Spinal cord (tissue), 10 donors: ENCODE measurements around the gene KIAA1958. TPM values are rescaled to one million over a fixed set of nuclear protein-coding genes. Genes with fewer than 3 reads are reported as not detected.

ENCODE experiments used
- DNase-seq, 6 donors: peaks; one replicate each; pipeline versions ENCODE4 v3.0.0 to v3.0.0-alpha.2; 2013 to 2015; ENCODE audit warnings: low spot score in 6 of 6, low read depth in 4 of 6
- H3K27ac ChIP-seq: one replicate; pipeline ENCODE4 v1.5.1; 2013; ENCODE audit warnings: low read depth, low read length, control low read depth
- H3K27me3 ChIP-seq: one replicate; pipeline ENCODE4 v1.6.1; 2013; ENCODE audit warnings: low read length; ENCODE audit not compliant: control insufficient read depth, insufficient read depth
- H3K36me3 ChIP-seq: one replicate; pipeline ENCODE4 v1.6.1; 2013; ENCODE audit warnings: low read length; ENCODE audit not compliant: control insufficient read depth, insufficient read depth
- H3K4me1 ChIP-seq: one replicate; pipeline ENCODE4 v1.6.1; 2013; ENCODE audit warnings: low read length; ENCODE audit not compliant: control insufficient read depth, insufficient read depth
- H3K4me3 ChIP-seq: one replicate; pipeline ENCODE4 v1.5.1; 2013; ENCODE audit warnings: low read depth, low read length, control low read depth
- H3K9me3 ChIP-seq: one replicate; pipeline ENCODE4 v1.6.1; 2013; ENCODE audit warnings: low read length; ENCODE audit not compliant: control insufficient read depth, insufficient read depth
- WGBS: methylation state at CpG from one replicate; pipeline ENCODE4 v1.1.5; 2013; ENCODE audit warnings: missing lambda C conversion rate; ENCODE audit not compliant: insufficient coverage; 5-methylcytosine and 5-hydroxymethylcytosine counted together
- polyA plus RNA-seq, 2 donors: library from polyadenylated mRNA; unstranded; fragments of 120-200 nt; gene quantifications; one replicate each; pipeline ENCODE4 v1.2.1, GENCODE V29; 2013; ENCODE audit not compliant: insufficient read length in 2 of 2
- total RNA-seq, 2 donors: library from RNA; depleted of rRNA in 1 of 2; stranded (reverse); fragments of 120-200 nt in 1 of 2; fragments of >200 nt in 1 of 2; gene quantifications; one replicate each; pipeline versions ENCODE4 v1.2.3 to v1.2.4, GENCODE V29; 2013 to 2014
- donor health status: healthy.

Gene KIAA1958
- total and polyA plus RNA-seq, 4 donors, result 11.0 to 16.9 (median 15.0) TPM

GRCh38 chr9:112694706-112695555, 208.3 kb downstream of the KIAA1958 start:
- peaks cover 8% of the 10 kb centered on the region for H3K36me3 ChIP-seq
- no peak overlapping the region for H3K4me3 ChIP-seq
- 100% methylated on average over 1 of the region's 4 CpGs for WGBS
- DNase-seq, result no peak
- no peak overlapping the region for H3K27ac ChIP-seq
- no peaks in the 10 kb centered on the region for H3K4me1 ChIP-seq
- no peaks in the 10 kb centered on the region for H3K27me3 ChIP-seq
- H3K9me3 ChIP-seq, result no peaks in the 10 kb centered on the region

DNA sequence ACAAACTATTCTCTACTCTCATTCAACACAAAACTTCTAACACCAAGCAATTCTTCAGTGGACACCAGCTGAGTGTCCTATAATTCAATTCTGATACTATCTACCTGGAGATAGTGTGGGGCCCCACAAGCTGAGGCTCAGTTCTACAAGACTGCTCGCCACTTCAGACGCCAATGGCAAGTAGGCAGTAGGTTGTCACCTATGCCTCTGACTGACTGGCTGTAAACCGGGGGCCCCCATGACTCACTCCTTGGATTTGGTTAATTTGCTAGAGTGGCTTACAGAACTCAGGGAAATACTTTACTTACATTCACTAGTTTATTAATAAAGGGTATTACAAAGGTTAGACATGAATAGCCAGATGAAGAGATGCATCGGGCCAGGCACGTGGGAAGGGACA, 209.8 kb downstream of the KIAA1958 start:
- Histone ChIP-seq H3K9me3 (no peaks in the 10 kb centered on the region), H3K36me3 (peaks cover 6% of the 10 kb centered on the region), H3K4me3 (no peak overlapping the region), H3K27ac (no peak overlapping the region), H3K4me1 (no peaks in the 10 kb centered on the region), H3K27me3 (no peaks in the 10 kb centered on the region)
- DNase-seq, result no peak
- WGBS, result 100% methylated on average over 2 of the region's 5 CpGs

GRCh38 chr9:112699230-112699629, 212.6 kb downstream of the KIAA1958 start:
- Histone ChIP-seq H3K4me1 (no peaks in the 10 kb centered on the region), H3K27me3 (no peaks in the 10 kb centered on the region), H3K36me3 (no peaks in the 10 kb centered on the region), H3K4me3 (no peak overlapping the region), H3K27ac (no peak overlapping the region), H3K9me3 (no peaks in the 10 kb centered on the region)
- no CpG with 5 or more reads among the region's 5 CpGs for WGBS
- DNase-seq, result no peak

DNA sequence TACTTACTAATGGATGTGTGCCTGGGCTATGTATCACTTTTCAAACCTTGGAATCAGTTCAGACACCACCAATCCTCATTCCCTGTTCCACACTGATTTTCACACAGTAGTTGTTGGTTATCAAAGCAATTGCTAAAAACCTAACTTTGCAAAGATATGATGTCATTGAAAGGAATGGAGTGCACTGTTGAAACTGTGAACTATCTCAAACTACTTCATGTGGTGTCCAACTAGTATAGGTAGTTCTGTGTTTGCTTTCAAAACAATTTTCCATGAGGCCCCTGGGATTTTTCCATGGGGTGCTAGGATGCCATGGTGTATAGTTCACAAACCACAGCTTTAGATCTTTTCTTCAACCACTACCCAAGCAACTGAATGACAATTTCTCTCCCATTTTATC, 213.5 kb downstream of the KIAA1958 start:
- Histone ChIP-seq H3K27ac (no peak overlapping the region), H3K36me3 (no peaks in the 10 kb centered on the region), H3K4me3 (no peak overlapping the region), H3K9me3 (no peaks in the 10 kb centered on the region), H3K4me1 (no peaks in the 10 kb centered on the region), H3K27me3 (no peaks in the 10 kb centered on the region)
- DNase-seq, result no peak

GRCh38 chr9:112703304-112703703, 216.7 kb downstream of the KIAA1958 start:
- Histone ChIP-seq H3K4me1 (no peaks in the 10 kb centered on the region), H3K9me3 (no peaks in the 10 kb centered on the region), H3K27me3 (no peaks in the 10 kb centered on the region), H3K27ac (no peak overlapping the region), H3K4me3 (no peak overlapping the region), H3K36me3 (no peaks in the 10 kb centered on the region)
- 100% methylated on average over 1 of the region's 2 CpGs for WGBS
- DNase-seq, result no peak

- Histone ChIP-seq H3K27me3 (no peaks in the 10 kb centered on the region), H3K36me3 (no peaks in the 10 kb centered on the region), H3K9me3 (no peaks in the 10 kb centered on the region), H3K27ac (no peak overlapping the region), H3K4me3 (no peak overlapping the region), H3K4me1 (no peaks in the 10 kb centered on the region)
- DNase-seq, result peak in 5 of 6 donors; percentile 45 to 94 (median 61)
- 12% methylated on average over 5 of the region's 6 CpGs for WGBS
Observed at GRCh38 chr9:112705768-112706427, 219.3 kb downstream of the KIAA1958 start.

- H3K27ac ChIP-seq, result no peak overlapping the region
- no peaks in the 10 kb centered on the region for H3K36me3 ChIP-seq
- H3K9me3 ChIP-seq, result no peaks in the 10 kb centered on the region
- no CpG with 5 or more reads among the region's 7 CpGs for WGBS
- no peaks in the 10 kb centered on the region for H3K4me1 ChIP-seq
- H3K27me3 ChIP-seq, result no peaks in the 10 kb centered on the region
- peak in 3 of 6 donors; percentile 23 to 84 (median 59) for DNase-seq
- no peak overlapping the region for H3K4me3 ChIP-seq
Observed at GRCh38 chr9:112711050-112711689, 224.5 kb downstream of the KIAA1958 start.

DNA sequence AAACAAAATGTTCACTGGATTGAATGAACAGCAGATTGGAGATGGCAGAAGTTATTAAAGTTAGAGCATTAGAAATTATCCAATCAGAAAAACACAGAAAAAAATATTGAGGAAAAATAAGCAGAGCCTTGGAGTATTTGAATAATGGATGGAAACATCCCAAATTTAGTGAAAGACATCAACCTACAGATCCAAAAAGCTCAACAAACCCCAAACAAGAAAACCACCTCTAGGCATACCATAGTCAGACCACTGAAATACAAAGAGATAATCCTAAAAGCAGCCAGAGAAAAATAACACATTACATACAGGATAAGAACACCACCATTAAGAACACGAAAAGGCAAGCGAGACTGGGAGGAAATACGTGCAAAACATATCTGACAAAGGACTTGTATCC, 226.1 kb downstream of the KIAA1958 start:
- H3K4me3 ChIP-seq, result no peak overlapping the region
- no CpG with 5 or more reads among the region's 3 CpGs for WGBS

DNA sequence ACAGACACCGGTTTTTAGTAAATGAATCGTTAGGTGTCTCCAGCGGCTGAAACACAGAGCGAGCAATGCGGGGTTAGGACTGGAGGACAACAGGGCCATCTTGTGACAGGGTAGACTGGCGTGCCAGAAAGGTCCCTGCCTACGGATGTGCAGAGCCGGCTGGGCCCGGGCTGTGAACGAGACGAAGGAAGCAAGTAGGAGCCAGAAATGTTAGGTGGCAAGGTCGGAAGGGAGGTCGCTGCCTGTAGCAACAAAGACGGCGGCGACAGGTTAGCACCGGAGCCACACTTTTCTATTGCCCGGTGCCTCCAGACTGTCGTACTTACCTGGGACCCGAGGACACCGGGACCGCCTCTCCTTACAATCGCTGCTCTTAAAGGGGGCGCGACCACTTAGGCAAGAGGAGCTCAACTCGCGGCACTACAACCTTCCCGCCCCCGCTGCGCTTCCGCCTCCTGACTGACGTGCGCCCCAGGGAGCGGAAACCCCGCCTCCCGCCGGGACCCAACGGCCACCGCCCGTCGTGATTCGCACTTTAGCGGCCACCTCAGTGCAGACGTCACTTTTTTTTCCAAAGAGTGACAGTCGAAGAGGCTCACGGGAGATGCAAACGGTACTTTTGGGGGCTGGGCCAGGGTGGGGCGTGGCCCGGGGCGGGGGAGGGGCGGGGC, 231.2 kb downstream of the KIAA1958 start, which contains the start of gene INIP:
TSS of gene INIP (minus strand) at position 457 of the 671 bp plus-strand sequence. CDS start 1,632 bp downstream, outside the sequence.
- WGBS, result under 1% methylated on average over 51 of the region's 51 CpGs

More for the DNA sequence above, 226.1 kb downstream of the KIAA1958 start:
- H3K27ac ChIP-seq, result no peak overlapping the region
- no peaks in the 10 kb centered on the region for H3K36me3 ChIP-seq
- no peaks in the 10 kb centered on the region for H3K27me3 ChIP-seq
- no peak for DNase-seq
- H3K4me1 ChIP-seq, result peaks cover 3% of the 10 kb centered on the region
- H3K9me3 ChIP-seq, result no peaks in the 10 kb centered on the region

More for the DNA sequence above, 231.2 kb downstream of the KIAA1958 start, which contains the start of gene INIP:
- peak within 1 kb of the TSS; percentile 91 for H3K27ac ChIP-seq
- H3K27me3 ChIP-seq, result no peaks in the 10 kb centered on the region
- peak; percentile 77 to 98 (median 89) for DNase-seq
- peaks cover 3% of the 10 kb centered on the region for H3K4me1 ChIP-seq
- no peaks in the 10 kb centered on the region for H3K9me3 ChIP-seq
- H3K4me3 ChIP-seq, result peak within 1 kb of the TSS; percentile 91
- no peaks in the 10 kb centered on the region for H3K36me3 ChIP-seq
